Medulla oblongata (tissue), 1 donor: Measurements from ENCODE around the gene LAMA1.

Experiments used
- DNase-seq: peaks from one replicate; pipeline ENCODE4 v3.0.0-alpha.2; 2015; ENCODE audit errors: extremely low spot score

Gene LAMA1

DNA sequence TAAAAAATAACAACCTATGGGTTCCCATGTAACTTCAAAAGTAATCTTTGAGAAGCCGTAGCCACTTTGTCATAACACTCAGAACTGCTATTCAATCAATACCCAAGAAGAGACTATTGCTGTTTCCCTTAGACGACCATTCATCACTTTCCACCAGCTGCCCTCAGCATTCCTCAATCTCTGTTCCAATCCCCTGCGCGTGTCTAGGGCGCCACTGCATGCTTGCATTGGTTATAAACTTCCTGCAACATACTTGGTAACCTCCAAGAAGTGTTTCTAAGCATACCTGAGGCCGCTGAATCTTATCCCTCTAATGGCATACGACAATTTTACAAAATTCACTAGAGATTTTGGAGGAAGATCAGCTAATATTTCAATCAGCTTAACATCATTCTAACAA is 134.2 kb downstream of the LAMA1 start:
- no peak for DNase-seq

DNA sequence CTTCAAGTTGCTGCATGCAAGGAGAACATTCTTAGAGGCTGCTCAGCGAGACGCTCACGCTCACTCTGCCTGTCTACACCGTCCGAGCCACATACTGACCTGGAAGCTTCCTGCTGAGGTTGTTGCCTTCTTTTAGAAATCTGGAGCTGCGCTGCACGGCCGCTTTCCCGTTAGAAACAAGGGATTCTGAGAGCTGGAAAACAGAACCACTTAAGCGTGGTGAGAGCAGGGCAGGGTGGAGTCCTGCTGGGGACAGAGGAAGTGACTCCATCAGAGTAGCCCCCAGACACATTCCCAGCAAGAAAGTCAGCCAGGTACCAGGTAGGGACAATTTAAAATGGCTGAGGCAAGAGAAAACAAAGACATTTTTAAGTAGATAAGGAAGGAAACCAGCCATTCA is 135.2 kb downstream of the LAMA1 start:
- DNase-seq = no peak

DNA sequence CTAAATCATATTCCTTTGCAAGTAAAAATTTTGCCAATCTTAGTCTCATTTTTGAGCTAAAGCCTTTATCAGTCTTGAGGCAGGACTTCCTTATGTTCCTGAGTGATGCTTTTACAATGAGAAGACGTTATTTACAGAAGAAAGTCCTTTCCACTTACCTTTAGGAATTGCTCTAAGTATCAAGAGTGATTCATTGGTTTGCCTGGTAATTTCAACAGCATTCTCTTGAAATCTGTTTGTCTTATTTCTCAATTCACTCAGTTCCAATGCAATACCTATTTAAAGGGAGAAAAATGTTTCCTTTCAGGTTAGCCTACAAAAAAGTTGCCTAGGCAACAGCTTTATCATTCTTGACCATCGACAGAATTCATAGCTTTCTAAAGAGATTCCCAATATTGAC is 137.2 kb downstream of the LAMA1 start:
- DNase-seq = no peak

DNA sequence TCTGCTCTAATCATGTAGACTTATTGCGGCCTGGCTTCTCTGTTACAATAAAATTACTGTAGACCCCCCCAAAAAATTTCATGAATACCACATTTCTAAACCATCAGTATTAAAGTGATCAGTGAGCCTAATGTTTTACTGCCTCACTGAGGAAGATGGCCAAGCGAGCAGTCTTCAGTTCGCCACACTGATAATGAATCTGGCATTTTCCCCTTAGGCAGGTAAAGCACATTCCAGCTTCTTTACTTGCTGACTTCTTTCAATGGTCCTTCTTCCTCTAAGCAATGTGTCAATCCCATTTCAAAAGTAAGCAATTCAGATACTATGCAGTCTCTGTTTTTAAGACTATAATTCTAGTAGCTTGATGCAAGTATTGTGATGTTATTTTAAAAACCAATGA is 137.6 kb downstream of the LAMA1 start:
- DNase-seq = no peak

DNA sequence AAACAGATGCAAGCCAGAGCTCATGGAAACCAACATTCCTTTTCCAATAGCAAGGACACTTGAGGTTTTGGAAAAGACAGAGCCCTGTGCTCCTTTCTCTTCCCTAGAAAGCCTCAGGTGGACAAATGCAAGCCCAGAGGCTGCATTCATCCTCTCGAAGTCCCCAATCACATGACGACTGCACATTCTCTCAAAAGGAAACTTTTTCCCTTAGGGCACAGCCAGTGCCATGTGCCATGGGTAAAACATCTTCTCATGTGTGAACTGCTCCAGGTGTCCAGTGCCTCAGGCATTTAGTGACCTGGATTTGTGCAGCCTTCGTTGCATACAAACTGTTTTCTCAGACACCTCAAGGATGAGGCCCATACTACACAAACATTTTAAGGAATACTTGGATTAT is 140.7 kb downstream of the LAMA1 start:
- no peak for DNase-seq

DNA sequence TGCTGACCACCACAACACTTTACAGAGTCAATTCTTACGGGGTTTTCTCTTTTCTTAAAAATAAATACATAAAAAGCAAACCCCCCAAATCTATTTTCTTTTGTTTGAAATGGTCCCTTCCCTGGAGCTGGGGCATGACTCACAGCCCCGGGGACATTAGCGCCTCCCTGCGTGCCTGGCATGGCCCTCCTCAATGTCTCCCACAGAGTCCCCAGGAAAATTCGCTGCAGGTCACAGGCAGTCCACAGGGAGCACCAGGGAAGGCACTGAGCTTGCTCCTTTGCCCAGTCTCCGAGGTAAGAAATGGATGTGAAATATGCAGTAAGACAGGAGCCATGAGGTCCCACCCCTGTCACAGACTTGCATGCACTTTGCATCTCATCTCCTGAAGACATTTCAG is 142.5 kb downstream of the LAMA1 start:
- DNase-seq = no peak

DNA sequence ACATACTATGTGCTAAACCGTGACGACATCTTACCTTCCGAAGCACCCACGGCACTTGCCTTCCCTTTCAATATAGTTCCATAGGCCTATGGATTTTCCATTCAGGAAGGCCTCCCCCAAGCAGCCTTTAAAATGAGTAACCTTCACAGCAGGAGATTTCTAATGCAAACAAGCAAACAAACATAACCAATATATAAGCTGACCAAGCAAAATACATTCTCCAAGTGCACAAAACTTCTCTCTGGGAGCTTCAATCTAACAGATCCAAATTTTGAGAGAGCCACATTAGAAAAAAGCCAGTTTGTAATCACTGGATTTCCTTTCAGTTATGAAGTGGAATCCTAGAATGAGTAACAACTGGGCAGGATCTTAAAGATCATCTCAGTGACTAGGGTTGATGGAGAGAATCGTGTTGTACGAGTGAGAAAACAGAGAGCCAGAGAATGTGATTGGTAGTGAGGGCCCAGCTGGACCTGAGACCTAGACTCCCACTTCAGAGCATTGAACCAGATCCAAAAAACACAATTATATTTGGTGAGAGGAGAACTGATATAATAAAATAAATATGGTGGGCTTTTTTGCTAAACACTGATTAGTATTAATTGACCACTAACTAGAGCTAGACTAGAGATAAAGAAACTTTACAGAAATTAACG is 145.6 kb downstream of the LAMA1 start:
- no peak for DNase-seq

DNA sequence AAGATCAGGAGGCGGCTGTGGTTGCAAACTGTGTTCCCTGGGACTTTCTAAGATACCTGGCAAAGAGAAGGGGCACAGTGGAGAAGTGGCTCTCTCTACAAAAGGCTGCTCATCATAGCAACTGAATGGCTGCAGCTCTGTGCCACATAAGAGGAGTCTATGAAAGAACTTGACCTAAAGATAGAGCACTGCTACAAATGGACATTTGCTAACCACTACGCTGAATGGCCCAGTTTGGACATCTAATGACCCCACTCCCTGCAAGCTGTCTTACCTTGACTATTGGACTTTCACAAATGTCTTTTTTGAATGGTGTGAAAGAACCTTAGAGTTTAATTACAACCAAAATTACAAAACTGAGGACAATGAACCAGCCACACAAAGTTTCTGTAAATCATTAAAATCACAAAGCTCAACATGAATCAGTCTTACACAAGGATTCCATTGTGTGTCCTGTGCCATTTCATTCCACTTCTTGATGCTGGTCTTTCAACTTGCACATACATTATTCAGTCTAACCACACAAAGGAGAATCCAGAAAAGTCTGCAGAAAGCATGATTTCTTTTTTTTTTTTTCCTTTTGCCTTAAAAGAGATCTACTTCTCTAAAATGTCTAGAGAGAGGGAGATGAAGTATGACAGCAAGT is 154.0 kb downstream of the LAMA1 start:
- no peak for DNase-seq

DNA sequence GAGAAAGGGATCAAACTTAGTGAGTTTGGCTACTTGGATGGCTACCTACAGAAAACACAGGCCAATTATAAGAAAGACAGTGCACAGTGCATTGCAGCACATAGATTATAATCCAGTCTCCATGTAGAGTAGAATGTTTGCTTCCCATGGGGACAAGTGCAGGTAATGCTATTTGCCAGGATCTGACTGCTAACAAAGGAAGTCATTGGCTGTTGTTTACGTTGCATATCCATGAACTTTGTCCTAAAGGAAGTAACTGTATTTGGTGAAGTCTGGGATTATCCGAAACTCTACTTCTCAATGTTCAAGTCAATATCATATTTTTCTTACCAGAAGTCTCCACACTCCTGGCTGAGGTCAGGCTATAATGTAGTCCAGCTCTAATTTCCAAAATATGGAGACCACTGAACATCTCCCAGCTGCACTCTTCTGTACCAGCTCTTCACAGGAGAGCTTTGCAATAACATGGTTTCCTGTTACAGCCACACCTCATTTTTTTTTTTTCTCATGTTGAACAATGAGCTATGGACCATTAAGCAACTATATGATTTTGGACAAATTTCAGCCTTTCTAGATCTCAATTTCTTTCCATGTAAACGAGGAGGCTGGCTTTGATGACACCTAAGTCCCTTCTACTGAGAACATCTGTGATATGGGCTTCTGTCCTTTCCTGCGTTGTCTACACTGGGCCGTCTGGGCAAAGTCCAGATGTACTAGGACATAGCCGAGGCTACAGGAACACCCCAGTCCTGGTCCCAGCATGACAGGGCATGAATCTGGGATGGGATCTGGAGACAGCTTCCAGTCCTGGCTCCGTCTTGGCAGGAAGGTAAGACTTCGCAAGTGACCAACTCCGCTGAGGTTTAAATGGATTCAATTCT is 154.8 kb downstream of the LAMA1 start:
- no peak for DNase-seq

DNA sequence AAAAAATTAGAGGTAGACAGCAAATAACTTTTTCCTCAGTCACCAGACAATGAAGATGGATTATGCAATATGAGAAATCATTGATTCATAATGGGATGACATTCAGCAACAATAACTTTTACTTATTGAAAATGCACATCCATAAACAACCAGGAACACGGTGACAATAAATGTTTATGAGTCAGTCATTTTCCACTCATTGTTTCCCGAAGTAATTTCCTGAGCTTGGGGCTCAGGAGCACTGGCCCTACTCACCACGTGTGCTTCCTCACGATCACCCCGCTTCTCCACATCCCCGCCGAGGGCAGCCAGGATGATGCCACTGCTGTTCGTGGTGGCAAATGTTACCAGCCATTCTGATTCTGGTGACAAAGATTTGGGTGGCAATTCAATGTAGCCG is 156.3 kb downstream of the LAMA1 start:
- DNase-seq = no peak

DNA sequence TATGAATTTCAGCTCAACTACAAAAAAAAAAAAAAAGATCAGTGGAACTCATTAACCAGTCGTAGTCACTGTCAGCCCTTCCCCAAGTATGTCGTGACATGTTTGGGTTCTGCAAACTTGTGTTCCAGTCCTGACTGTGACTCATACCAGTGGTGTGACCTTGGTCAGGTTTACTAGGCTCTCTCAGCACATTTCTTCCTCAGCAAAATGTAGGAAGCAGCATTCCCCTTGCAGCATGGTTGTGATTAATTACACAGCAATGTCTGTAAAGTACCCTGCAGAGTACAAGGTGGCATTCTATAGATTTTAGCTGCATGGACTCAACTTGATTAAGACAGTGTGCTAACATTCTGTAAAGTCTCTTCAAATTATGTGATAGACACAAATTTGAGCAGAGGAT is 156.9 kb downstream of the LAMA1 start:
- no peak for DNase-seq

DNA sequence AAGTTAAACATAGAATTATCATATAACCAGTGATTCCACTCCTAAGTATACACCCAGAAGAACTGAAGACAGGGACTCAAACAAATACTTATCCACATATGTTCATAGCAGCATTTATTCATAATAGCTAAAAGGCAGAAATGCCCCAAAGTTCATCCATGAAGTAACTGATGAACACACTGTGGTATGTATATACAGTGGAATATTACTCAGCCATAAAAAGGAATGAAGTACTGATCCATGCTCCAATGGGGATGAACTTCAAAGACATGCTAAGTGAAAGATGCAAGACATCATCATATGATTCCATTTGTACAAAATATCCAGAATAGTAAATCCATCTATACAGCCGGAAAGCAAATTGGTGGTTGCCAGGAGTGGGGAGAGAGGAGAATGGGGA is 157.5 kb downstream of the LAMA1 start:
- no peak for DNase-seq

DNA sequence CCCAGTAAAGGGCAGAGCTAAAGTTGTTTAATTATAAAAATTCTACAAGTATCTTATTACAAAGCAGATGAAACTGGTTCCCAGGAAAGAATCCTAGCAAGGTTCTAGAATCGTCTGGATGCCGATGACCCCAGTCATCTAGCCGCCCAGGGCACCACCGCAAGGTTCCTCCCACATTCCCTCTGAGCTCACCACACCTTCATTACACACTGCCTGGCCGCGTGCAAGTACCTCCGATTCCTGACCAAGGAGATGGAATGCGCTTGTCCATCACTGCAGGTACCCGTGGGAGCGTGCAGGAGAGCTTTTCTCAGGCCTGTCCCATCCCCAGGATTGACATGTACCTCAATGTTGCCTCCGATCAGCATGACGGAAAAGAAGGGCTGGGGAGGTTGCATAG is 158.5 kb downstream of the LAMA1 start:
- no peak for DNase-seq

DNA sequence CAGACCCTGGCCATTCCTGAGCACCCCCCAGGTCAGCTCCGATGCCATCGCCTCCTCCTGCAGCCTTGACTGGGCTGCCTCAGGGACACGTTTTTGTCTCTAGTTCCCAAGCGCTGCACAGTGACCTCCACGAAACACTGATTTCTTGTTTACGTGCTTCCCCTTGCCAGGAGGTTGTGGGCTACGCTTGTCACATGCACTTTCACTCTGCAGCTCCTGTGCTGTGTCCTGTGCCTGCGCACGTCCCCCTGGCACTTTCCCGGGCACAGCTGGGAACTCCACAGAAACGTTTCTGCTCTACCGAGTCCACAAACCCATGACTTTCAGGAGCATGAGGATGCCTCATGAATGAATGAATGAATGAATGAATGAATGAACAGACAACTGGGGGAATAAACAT is 160.6 kb downstream of the LAMA1 start:
- no peak for DNase-seq

DNA sequence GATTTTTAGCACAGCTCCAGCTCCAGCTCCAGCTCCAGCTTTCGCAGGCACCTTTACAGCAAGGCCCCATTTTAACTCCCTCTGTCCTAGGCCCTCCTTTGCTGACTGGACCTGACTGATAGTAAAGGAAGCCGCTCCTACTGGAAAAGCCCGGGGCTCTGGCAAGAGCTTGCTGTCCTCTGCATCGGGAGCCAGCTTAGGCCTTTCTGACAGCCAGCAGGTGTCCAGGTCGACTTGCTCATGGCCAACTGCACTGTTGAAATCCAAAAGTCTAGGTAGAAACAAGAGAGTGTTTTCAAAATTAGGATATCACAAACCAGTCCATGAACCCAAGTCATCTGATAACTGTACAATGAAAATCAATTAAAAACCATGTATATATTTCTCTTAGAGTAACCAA is 161.1 kb downstream of the LAMA1 start:
- no peak for DNase-seq

DNA sequence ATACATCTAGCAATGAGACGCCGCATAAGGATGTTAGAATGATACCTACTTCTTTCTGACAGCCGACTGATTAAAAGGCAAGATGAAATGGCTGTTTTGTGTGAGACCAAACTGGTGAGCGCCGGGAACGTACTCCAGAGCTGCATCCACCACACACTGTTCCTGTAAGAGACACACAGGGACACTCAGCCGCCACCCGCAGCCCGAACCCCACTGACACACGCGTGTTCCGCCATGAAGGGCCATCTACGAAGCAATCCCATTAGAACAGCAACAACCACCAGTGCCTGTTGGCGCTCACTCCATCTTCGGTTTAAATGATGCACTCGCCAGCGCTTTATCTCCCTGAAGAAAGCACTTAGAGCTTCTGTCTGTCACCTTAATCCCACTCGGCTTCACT is 162.3 kb downstream of the LAMA1 start:
- DNase-seq = no peak

DNA sequence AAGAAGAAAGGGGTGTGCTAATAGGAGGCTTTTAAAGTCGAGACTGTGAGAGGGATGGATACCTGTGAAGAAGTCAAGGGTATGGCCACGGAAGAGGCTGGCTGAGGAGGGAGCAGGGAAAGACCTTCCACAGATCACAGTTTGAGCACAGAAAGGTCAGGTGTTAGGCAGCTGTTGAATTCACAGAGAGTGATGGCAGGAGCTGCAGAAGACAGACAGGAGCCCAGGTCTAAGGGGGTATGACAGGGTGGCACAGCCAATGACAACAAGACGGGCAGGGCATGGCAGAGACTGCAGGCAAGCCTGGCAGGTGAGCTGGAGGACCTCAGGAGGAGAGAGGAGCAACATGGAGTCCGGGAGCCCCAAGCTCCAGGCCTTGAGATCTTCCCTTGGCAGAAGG is 163.1 kb downstream of the LAMA1 start:
- DNase-seq = no peak

DNA sequence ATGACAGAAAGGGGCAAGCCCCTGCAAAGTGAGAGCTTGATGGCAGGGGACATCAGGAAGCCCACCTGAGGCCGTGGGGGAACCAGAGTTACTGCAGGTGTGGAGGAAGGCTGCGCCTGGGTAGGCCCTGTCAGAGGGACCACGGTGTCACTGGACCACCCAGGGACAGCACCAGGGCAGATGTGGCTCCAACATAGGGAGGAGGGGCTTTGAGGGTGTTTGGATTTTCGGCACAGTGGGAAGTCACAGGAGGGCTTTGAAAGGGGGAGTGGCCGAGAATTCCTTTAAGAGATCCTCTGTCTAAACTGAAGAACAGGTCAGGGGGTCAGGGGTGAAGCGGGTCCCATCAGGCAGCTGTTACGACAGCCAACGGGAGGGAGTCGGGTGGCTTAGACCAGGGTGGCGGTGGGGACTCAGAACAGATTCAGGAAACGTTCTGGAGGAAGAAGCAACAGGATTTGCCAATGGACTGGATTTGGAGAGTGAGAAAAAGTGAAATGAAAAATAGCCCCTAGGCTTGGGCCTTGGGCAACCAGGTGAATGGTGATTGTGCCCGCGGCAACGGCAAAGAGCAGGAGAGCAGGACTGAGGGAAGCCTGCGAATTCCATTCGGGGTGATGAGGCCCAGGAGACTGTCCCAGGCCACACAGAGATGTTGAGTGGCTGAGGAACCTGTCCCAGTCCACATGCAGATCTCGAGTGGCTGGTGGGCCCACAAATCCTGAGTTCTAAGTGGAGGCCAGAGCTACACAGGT is 166.1 kb downstream of the LAMA1 start:
- no peak for DNase-seq

DNA sequence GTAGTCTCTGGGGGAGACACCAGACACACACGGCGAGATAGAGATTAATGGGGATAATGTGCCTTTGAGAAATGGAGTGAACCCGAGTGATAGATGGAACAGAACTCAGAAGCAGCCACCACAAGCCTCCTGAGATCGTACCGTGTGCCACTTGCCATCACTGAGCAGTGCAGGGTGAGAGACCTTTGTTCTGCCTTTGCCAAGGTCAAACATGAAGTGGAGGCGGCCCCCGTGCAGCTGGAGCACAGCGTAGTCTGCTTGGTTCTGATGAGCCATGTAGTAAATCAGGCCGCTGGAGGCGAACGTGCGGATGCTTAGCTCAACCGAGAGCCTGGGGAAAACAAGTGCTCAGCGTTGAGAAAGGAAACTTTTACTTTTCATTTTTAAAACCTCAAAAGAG is 167.0 kb downstream of the LAMA1 start:
- DNase-seq = no peak

DNA sequence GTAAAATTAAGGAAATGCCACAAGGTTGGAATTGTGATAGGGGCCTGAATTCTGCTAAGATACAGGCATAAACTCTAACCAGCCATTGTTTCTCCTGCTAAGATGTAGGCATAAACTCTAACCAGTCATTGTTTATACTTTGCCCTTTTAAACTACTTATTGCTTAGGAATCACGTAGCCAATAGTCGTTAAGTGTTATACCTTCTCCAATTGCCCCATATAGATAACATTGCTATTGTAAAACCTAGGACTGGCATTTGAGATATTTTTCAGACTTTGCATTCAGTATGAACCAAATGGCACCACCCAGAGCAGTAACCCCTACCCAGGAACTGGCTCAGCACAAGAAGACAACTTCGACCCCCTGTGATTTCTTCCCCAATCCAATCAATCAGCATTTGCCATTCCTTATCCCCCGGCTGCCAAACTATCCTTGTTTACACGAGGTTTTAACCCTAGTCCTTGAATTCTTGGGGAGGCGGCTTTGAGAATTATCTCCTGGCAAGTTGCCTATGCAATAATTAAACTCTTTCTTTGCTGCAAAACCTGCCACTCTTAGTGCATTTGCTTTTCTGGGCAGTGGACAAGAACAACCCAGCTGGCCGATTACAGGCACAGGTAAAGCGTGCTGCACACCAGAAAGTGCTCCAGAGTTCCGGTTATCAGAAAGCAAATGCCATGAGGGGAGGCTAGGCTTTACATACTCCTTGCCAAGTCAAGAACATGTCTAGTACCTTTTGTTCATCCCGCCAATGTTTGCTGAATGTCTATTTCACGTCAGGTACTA is 167.6 kb downstream of the LAMA1 start:
- DNase-seq = no peak

DNA sequence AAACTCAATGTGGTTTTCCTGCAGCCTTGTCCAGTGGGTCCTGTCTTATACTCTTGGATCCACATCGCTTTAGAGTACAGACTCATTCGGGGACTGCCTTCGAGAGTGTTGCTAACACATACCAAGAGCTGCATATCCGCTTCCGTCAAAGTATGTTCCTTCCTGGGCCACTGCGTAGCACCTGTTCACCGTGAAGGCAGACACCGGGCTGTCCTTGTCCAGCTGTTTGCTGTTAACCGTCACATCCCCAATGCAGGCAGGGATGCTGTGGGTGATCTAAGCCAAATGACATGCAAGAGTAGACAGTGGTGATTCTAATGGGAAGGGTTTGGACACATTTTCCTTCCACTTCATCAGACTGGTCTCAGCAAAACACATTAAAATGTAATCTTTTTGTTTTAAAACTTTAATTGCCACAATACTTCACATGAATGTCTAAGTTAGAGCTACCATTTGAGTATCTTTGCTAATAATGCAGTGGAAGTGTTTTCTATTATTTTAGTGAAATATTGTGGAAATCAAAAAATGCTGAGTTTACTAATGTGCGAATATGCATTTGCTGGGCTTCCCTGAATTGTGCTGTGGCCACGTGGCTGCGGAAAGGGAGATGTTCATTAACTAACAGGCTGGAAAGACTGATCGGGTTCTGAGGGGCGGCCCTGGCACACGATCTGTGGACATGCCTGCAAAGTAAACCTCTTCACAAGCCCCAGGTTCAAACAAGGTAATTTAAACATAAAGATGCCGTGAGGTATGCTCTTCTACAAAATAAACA is 169.1 kb downstream of the LAMA1 start:
- no peak for DNase-seq
